ENCODE data around the gene NTSR1.

- TF ChIP-seq, protein P1, sequence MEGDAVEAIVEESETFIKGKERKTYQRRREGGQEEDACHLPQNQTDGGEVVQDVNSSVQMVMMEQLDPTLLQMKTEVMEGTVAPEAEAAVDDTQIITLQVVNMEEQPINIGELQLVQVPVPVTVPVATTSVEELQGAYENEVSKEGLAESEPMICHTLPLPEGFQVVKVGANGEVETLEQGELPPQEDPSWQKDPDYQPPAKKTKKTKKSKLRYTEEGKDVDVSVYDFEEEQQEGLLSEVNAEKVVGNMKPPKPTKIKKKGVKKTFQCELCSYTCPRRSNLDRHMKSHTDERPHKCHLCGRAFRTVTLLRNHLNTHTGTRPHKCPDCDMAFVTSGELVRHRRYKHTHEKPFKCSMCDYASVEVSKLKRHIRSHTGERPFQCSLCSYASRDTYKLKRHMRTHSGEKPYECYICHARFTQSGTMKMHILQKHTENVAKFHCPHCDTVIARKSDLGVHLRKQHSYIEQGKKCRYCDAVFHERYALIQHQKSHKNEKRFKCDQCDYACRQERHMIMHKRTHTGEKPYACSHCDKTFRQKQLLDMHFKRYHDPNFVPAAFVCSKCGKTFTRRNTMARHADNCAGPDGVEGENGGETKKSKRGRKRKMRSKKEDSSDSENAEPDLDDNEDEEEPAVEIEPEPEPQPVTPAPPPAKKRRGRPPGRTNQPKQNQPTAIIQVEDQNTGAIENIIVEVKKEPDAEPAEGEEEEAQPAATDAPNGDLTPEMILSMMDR (conservative IDR thresholded peaks at IDR 0.05), result no peak
- no peak for TF ChIP-seq ZFX (IDR thresholded peaks at IDR 0.05)
Observed at GRCh38 chr20:62719250-62719935, 10.8 kb downstream of the NTSR1 start.

All from C4-2B (cell line).